H9 (cell line): ENCODE data around the gene CELA3A. TPM values are rescaled to one million over a fixed set of nuclear protein-coding genes. Genes with fewer than 3 reads are reported as not detected.
"Not testable (repeated sequence)": the region's sequence is repeated elsewhere in the genome, so short reads cannot be mapped to it uniquely, and the experiment has no call there.

Experiments
- DNase-seq: peaks from one replicate; pipeline ENCODE4 v3.0.0-alpha.2; 2017
- H2AFZ ChIP-seq: one replicate; pipeline ENCODE4 v1.6.1; 2013; ENCODE audit warnings: mild to moderate bottlenecking, low read length, control low read depth, moderate library complexity
- H2AK5ac ChIP-seq: 2 replicates; pipeline ENCODE4 v1.6.1; 2013; ENCODE audit warnings: low read length, control low read depth, mixed read lengths; ENCODE audit not compliant: insufficient read length
- H2BK120ac ChIP-seq: one replicate; pipeline ENCODE4 v1.6.1; 2013; ENCODE audit warnings: low read depth, mild to moderate bottlenecking, low read length, control low read depth, inconsistent platforms; ENCODE audit not compliant: poor library complexity, severe bottlenecking
- H2BK12ac ChIP-seq: 2 replicates; pipeline ENCODE4 v1.6.1; 2013; ENCODE audit warnings: low read length, control low read depth, mixed read lengths, low read depth; ENCODE audit not compliant: insufficient read length
- H2BK15ac ChIP-seq: 2 replicates; pipeline ENCODE4 v1.6.1; 2013; ENCODE audit warnings: low read depth, low read length, control low read depth
- H2BK20ac ChIP-seq: one replicate; pipeline ENCODE4 v1.6.1; 2013; ENCODE audit warnings: low read depth, mild to moderate bottlenecking, low read length, control low read depth, inconsistent platforms; ENCODE audit not compliant: poor library complexity, severe bottlenecking
- H2BK5ac ChIP-seq: 2 replicates; pipeline ENCODE4 v1.6.1; 2013; ENCODE audit warnings: low read length, control low read depth, mixed read lengths; ENCODE audit not compliant: insufficient read length
- H3K14ac ChIP-seq: 2 replicates; pipeline ENCODE4 v1.6.1; 2013; ENCODE audit warnings: low read length, control low read depth; ENCODE audit not compliant: insufficient read depth
- H3K18ac ChIP-seq: 2 replicates; pipeline ENCODE4 v1.6.1; 2013; ENCODE audit warnings: low read depth, mild to moderate bottlenecking, mixed read lengths, low read length, control low read depth; ENCODE audit not compliant: insufficient read length
- H3K23ac ChIP-seq: 2 replicates; pipeline ENCODE4 v1.6.1; 2013; ENCODE audit warnings: low read length, control low read depth, mixed read lengths, low read depth; ENCODE audit not compliant: insufficient read length
- H3K23me2 ChIP-seq: 2 replicates; pipeline ENCODE4 v1.6.1; 2013; ENCODE audit warnings: low read depth, mild to moderate bottlenecking, mixed read lengths, low read length, control low read depth; ENCODE audit not compliant: insufficient read length, poor library complexity, severe bottlenecking
- H3K27ac ChIP-seq: 2 replicates; pipeline ENCODE4 v1.5.1; 2013; ENCODE audit warnings: low read length, control low read depth, mixed read lengths, low read depth; ENCODE audit not compliant: insufficient read length
- H3K27me3 ChIP-seq: 2 replicates; pipeline ENCODE4 v1.6.1; 2013; ENCODE audit warnings: low read length, control low read depth, inconsistent platforms; ENCODE audit not compliant: insufficient read depth
- H3K4ac ChIP-seq: 2 replicates; pipeline ENCODE4 v1.6.1; 2013; ENCODE audit warnings: low read depth, mild to moderate bottlenecking, control low read depth, inconsistent platforms, low read length, moderate library complexity
- H3K4me1 ChIP-seq: 2 replicates; pipeline ENCODE4 v1.6.1; 2013; ENCODE audit warnings: low read length, control low read depth, inconsistent platforms; ENCODE audit not compliant: insufficient read depth
- H3K4me2 ChIP-seq: 2 replicates; pipeline ENCODE4 v1.6.1; 2013; ENCODE audit warnings: low read length, control low read depth, mixed read lengths; ENCODE audit not compliant: insufficient read length, insufficient read depth
- H3K56ac ChIP-seq: 2 replicates; pipeline ENCODE4 v1.6.1; 2013; ENCODE audit warnings: low read depth, mild to moderate bottlenecking, mixed read lengths, low read length, control low read depth; ENCODE audit not compliant: insufficient read length
- H3K79me1 ChIP-seq: 2 replicates; pipeline ENCODE4 v1.6.1; 2013; ENCODE audit warnings: low read depth, mild to moderate bottlenecking, moderate library complexity, low read length, control low read depth, inconsistent platforms; ENCODE audit not compliant: insufficient read depth, poor library complexity, severe bottlenecking
- H3K79me2 ChIP-seq: 2 replicates; pipeline ENCODE4 v1.6.1; 2013; ENCODE audit warnings: low read length, control low read depth, inconsistent platforms; ENCODE audit not compliant: insufficient read depth
- H3K9ac ChIP-seq: 2 replicates; pipeline ENCODE4 v1.6.1; 2013; ENCODE audit warnings: low read length, control low read depth, mixed read lengths; ENCODE audit not compliant: insufficient read length; ENCODE audit errors: extremely low read depth
- H3K9me3 ChIP-seq: one replicate; pipeline ENCODE4 v1.6.1; 2013; ENCODE audit warnings: low read depth, low read length, inconsistent platforms; ENCODE audit not compliant: control insufficient read depth
- H3T11ph ChIP-seq: one replicate; pipeline ENCODE4 v1.6.1; 2013; ENCODE audit warnings: mild to moderate bottlenecking, low read length, control low read depth, inconsistent platforms
- H4K20me1 ChIP-seq: one replicate; pipeline ENCODE4 v1.6.1; 2013; ENCODE audit not compliant: control insufficient read depth, insufficient read length, insufficient read depth
- H4K5ac ChIP-seq: 2 replicates; pipeline ENCODE4 v1.6.1; 2013; ENCODE audit warnings: low read depth, mild to moderate bottlenecking, mixed read lengths, low read length, control low read depth; ENCODE audit not compliant: insufficient read length
- H4K8ac ChIP-seq: replicated peaks from 2 replicates; pipeline ENCODE4 v1.6.1; 2013; ENCODE audit warnings: low read length, control low read depth, mixed read lengths, low read depth; ENCODE audit not compliant: insufficient read length
- H4K91ac ChIP-seq: 2 replicates; pipeline ENCODE4 v1.6.1; 2013; ENCODE audit warnings: low read depth, mild to moderate bottlenecking, moderate library complexity, mixed read lengths, low read length, control low read depth; ENCODE audit not compliant: insufficient read length
- H3K27ac Mint-ChIP-seq, 3 experiments: 2 replicates in 2 of 3; 3 replicates in 1 of 3; pipeline ENCODE4 v1.8.0; 2020 to 2021; ENCODE audit warnings: mixed read lengths in 3 of 3, mild to moderate bottlenecking in 1 of 3, moderate library complexity in 1 of 3
- H3K27me3 Mint-ChIP-seq: 2 replicates; pipeline ENCODE4 v1.8.0; 2021; ENCODE audit warnings: low read depth, mild to moderate bottlenecking, moderate library complexity, mixed read lengths
- H3K36me3 Mint-ChIP-seq, 3 experiments: 2 replicates in 2 of 3; 3 replicates in 1 of 3; pipeline ENCODE4 v1.8.0; 2020 to 2021; ENCODE audit warnings: low read depth in 3 of 3, mixed read lengths in 3 of 3; ENCODE audit not compliant: insufficient read depth in 1 of 3
- H3K4me1 Mint-ChIP-seq, 2 experiments: 2 replicates each; pipeline ENCODE4 v1.8.0; 2020; ENCODE audit warnings: mixed read lengths in 2 of 2
- H3K4me3 Mint-ChIP-seq, 2 experiments: 2 replicates in 1 of 2; 3 replicates in 1 of 2; pipeline ENCODE4 v1.8.0; 2020 to 2021; ENCODE audit warnings: mild to moderate bottlenecking in 2 of 2, mixed read lengths in 2 of 2, moderate library complexity in 1 of 2
- H3K9me3 Mint-ChIP-seq, 2 experiments: 2 replicates in 1 of 2; 3 replicates in 1 of 2; pipeline ENCODE4 v1.8.0; 2020; ENCODE audit warnings: mild to moderate bottlenecking in 2 of 2, mixed read lengths in 2 of 2, moderate library complexity in 1 of 2
- WGBS: extraction: QIAGEN DNeasy Blood & Tissue Kit; methylation state at CpG from one replicate; pipeline ENCODE4 v1.1.7; 2013; ENCODE audit warnings: missing lambda C conversion rate, low lambda C conversion rate, mixed read lengths; ENCODE audit not compliant: insufficient read length; ENCODE audit errors: extremely low coverage; 5-methylcytosine and 5-hydroxymethylcytosine counted together
- total RNA-seq: library from RNA; stranded (reverse); gene quantifications from 2 replicates; pipeline ENCODE4 v1.2.1, GENCODE V29; 2021

The CELA3A gene
- total RNA-seq, 1 experiment from 2014 or later: not detected

- not testable (repeated sequence) for H3K27ac ChIP-seq, H3K9ac ChIP-seq, H3K14ac ChIP-seq, H2BK20ac ChIP-seq, H3K4me1 ChIP-seq, H3T11ph ChIP-seq, H2BK120ac ChIP-seq, H4K5ac ChIP-seq, H3K27me3 Mint-ChIP-seq, H3K79me1 ChIP-seq, H3K4me3 Mint-ChIP-seq, H3K4me2 ChIP-seq, H3K4ac ChIP-seq, H2BK12ac ChIP-seq, H3K27me3 ChIP-seq, H3K18ac ChIP-seq, DNase-seq, H3K23ac ChIP-seq, H4K20me1 ChIP-seq, H3K9me3 Mint-ChIP-seq, H2AK5ac ChIP-seq, H3K36me3 Mint-ChIP-seq, H3K9me3 ChIP-seq, H2BK5ac ChIP-seq, H3K27ac Mint-ChIP-seq, H4K91ac ChIP-seq, H3K56ac ChIP-seq, H4K8ac ChIP-seq, H3K23me2 ChIP-seq, H2BK15ac ChIP-seq, H3K79me2 ChIP-seq, H2AFZ ChIP-seq
- peaks cover 22 to 23% of the 10 kb centered on the region in 2 experiments for H3K4me1 Mint-ChIP-seq
- WGBS: no CpG with 5 or more reads among the region's 6 CpGs
Measured at GRCh38 chr1:21974699-21975098, 26.8 kb upstream of the CELA3A start.

DNA sequence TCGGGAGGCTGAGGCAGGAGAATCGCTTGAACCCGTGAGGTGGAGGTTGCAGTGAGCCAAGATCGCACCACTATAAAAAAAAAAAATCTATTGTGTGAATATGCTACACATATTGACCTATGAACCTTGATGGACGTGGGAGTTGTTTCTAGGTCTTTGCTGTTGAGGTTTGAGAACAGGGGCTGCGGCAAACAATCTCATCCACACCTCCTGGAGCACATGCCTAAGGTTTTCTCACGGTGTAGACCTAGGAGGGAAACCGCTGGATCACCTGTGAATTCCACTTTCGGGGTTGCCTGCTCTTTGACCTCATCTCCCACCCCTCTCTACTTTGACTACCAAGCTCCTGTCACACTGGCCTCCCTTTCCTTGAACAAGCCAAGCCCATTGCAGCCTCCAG lies 26.2 kb upstream of the CELA3A start:
- H3K23me2 ChIP-seq, H4K20me1 ChIP-seq, H3K4me2 ChIP-seq, H3K27me3 Mint-ChIP-seq, H3K4me1 ChIP-seq, H2BK120ac ChIP-seq, H2BK20ac ChIP-seq, H3K79me1 ChIP-seq, H2BK12ac ChIP-seq, H3K4me3 Mint-ChIP-seq, DNase-seq, H3K18ac ChIP-seq, H3K4ac ChIP-seq, H3K27ac ChIP-seq, H2AK5ac ChIP-seq, H4K5ac ChIP-seq, H2AFZ ChIP-seq, H3K9me3 ChIP-seq, H2BK15ac ChIP-seq, H3K79me2 ChIP-seq, H3K9me3 Mint-ChIP-seq, H4K91ac ChIP-seq, H3K9ac ChIP-seq, H3K23ac ChIP-seq, H4K8ac ChIP-seq, H3K56ac ChIP-seq, H3K27me3 ChIP-seq, H3K14ac ChIP-seq, H2BK5ac ChIP-seq, H3T11ph ChIP-seq, H3K36me3 Mint-ChIP-seq: not testable (repeated sequence)
- Mint-ChIP-seq H3K4me1 (peaks cover 22 to 23% of the 10 kb centered on the region in 2 experiments), H3K27ac (peak overlapping the region in 1 of 3 experiments; percentile 30; a peak in 3 of 7 replicates)
- WGBS: no CpG with 5 or more reads among the region's 9 CpGs
